GM12878 (cell line): ENCODE measurements around the gene LRRC47. TPM values are rescaled to one million over a fixed set of nuclear protein-coding genes. Genes with fewer than 3 reads are reported as not detected.

Source experiments
- ATAC-seq: fragments of 200-7000 bp; cut with Tn5 transposase; 3 replicates; pipeline ENCODE4 v1.9.1; 2020; ENCODE audit warnings: mild to moderate bottlenecking, moderate library complexity
- BruUV-seq: library from RNA; stranded (reverse); fragments of 400-500 nt; replicated peaks from 2 replicates; lab custom pipeline; 2021; lab: Mats Ljungman, UMichigan
- CTCF ChIA-PET: fragments of 300-600 bp; sonication (Branson Sonifier 250); formaldehyde crosslinking; extraction: SDS; loops from one replicate; lab custom pipeline; 2021; ENCODE audit warnings: inconsistent platforms; lab: Yijun Ruan, JAX
- POLR2A ChIA-PET: fragments of 350-600 bp; formaldehyde crosslinking; extraction: SDS; loops from one replicate; lab custom pipeline; 2021; ENCODE audit warnings: inconsistent platforms; lab: Charles Lee
- RAD21 ChIA-PET: fragments of 300-600 bp; sonication (Branson Sonifier 250); formaldehyde crosslinking; loops from one replicate; lab custom pipeline; 2023; ENCODE audit warnings: antibody characterized with exemption; ENCODE audit not compliant: unreplicated experiment; lab: Charles Lee
- SMC1A ChIA-PET: fragments of 300-600 bp; sonication (Branson Sonifier 250); formaldehyde crosslinking; loops from one replicate; lab custom pipeline; 2023; ENCODE audit not compliant: unreplicated experiment, uncharacterized antibody; lab: Charles Lee
- DNase-seq: peaks from one replicate; pipeline ENCODE4 v3.0.0-alpha.2; 2011; ENCODE audit warnings: low read depth, low spot score
- FAIRE-seq: peaks from 3 replicates; lab custom pipeline; 2011; peaks lifted over from hg19 to GRCh38; lab: Jason Lieb, UNC
- H2AFZ ChIP-seq: 2 replicates; pipeline ENCODE4 v1.6.0; 2011; ENCODE audit warnings: low read depth, low read length, control low read depth; ENCODE audit not compliant: control insufficient read depth
- H3K27ac ChIP-seq: 2 replicates; pipeline ENCODE4 v1.5.1; 2011; ENCODE audit warnings: control low read depth; ENCODE audit not compliant: control insufficient read depth, insufficient read depth
- H3K27me3 ChIP-seq, 2 experiments: replicated peaks in 1 of 2; 2 replicates each; pipeline versions ENCODE4 v1.6.0 to v1.6.1; 2011; ENCODE audit warnings: low read length in 1 of 2; ENCODE audit not compliant: control insufficient read depth in 2 of 2, insufficient read depth in 2 of 2
- H3K36me3 ChIP-seq, 2 experiments: 2 replicates each; pipeline ENCODE4 v1.5.1; 2011; ENCODE audit warnings: low read length in 1 of 2; ENCODE audit not compliant: control insufficient read depth in 2 of 2, insufficient read depth in 2 of 2
- H3K4me1 ChIP-seq: 2 replicates; pipeline ENCODE4 v1.6.1; 2011; ENCODE audit warnings: mild to moderate bottlenecking, low read length, moderate library complexity, mixed read lengths; ENCODE audit not compliant: control insufficient read depth, insufficient read depth
- H3K4me2 ChIP-seq: 2 replicates; pipeline ENCODE4 v1.6.0; 2011; ENCODE audit warnings: control low read depth; ENCODE audit not compliant: control insufficient read depth, insufficient read depth
- H3K4me3 ChIP-seq: fragments of 200-600 bp; sonication (generic); 2 replicates; pipeline ENCODE4 v1.5.1; 2016
- H3K79me2 ChIP-seq: 2 replicates; pipeline ENCODE4 v1.6.0; 2011; ENCODE audit warnings: low read length; ENCODE audit not compliant: control insufficient read depth, insufficient read depth
- H3K9ac ChIP-seq: 2 replicates; pipeline ENCODE4 v1.8.0; 2011; ENCODE audit warnings: low read length, control low read depth, mixed read lengths; ENCODE audit not compliant: control insufficient read depth, insufficient read depth
- H3K9me3 ChIP-seq: replicated peaks from 3 replicates; pipeline ENCODE4 v1.5.1; 2011; ENCODE audit warnings: mild to moderate bottlenecking, low read length; ENCODE audit not compliant: control insufficient read depth, insufficient read depth
- H4K20me1 ChIP-seq: 2 replicates; pipeline ENCODE4 v1.6.0; 2011; ENCODE audit not compliant: control insufficient read depth, insufficient read depth
- ATF7 ChIP-seq: fragments of 450-650 bp; IDR thresholded peaks from 2 replicates; pipeline ENCODE4 v1.6.1; 2016; ENCODE audit warnings: low read depth, mild to moderate bottlenecking
- CHD4 ChIP-seq: fragments of 200-600 bp; sonication (generic); IDR thresholded peaks from 2 replicates; pipeline ENCODE4 v1.6.1; 2016; ENCODE audit warnings: mild to moderate bottlenecking
- EP300 ChIP-seq, 2 experiments: fragments of 150-350 bp in 1 of 2; IDR thresholded peaks; 2 replicates each; pipeline ENCODE4 v1.6.1; 2011 to 2012; ENCODE audit warnings: low read depth in 2 of 2, low read length in 2 of 2, borderline replicate concordance in 1 of 2, improper control_type of control experiment in 1 of 2, inconsistent platforms in 1 of 2; ENCODE audit not compliant: control insufficient read depth in 1 of 2
- HDAC2 ChIP-seq: fragments of 200-600 bp; sonication (generic); IDR thresholded peaks from 2 replicates; pipeline ENCODE4 v1.6.1; 2017
- JUNB ChIP-seq: IDR thresholded peaks from 2 replicates; pipeline ENCODE4 v1.6.1; 2016; ENCODE audit warnings: antibody characterized with exemption, mild to moderate bottlenecking
- KAT2A ChIP-seq: conservative IDR thresholded peaks from 2 replicates; pipeline ENCODE4 v1.6.1; 2011; ENCODE audit warnings: low read depth, low read length; ENCODE audit not compliant: control insufficient read depth
- PAX5 ChIP-seq: IDR thresholded peaks from 2 replicates; pipeline ENCODE4 v1.6.1; 2011; ENCODE audit warnings: low read depth, low read length, borderline replicate concordance
- SIX5 ChIP-seq: IDR thresholded peaks from 2 replicates; pipeline ENCODE4 v1.6.1; 2011; ENCODE audit warnings: mild to moderate bottlenecking, low read depth, low read length, moderate library complexity; ENCODE audit not compliant: severe bottlenecking
- TAF1 ChIP-seq: IDR thresholded peaks from 2 replicates; pipeline ENCODE4 v1.6.1; 2011; ENCODE audit warnings: mild to moderate bottlenecking, low read depth, low read length, borderline replicate concordance
- YBX1 ChIP-seq: fragments of 450-650 bp; IDR thresholded peaks from 2 replicates; pipeline ENCODE4 v1.6.1; 2016; ENCODE audit warnings: antibody characterized with exemption
- WGBS: methylation state at CpG from one replicate; pipeline ENCODE4 v1.1.6; 2016; ENCODE audit warnings: low lambda C conversion rate; ENCODE audit not compliant: insufficient replicate concordance, insufficient coverage; ENCODE audit errors: missing lambda C conversion rate; 5-methylcytosine and 5-hydroxymethylcytosine counted together
- in situ Hi-C: fragments of 300-500 bp; cut with MboI; formaldehyde crosslinking; loops from 9 replicates; pipeline ENCODE4 v1.14.3; 2018; ENCODE audit warnings: mixed read lengths
- intact Hi-C: fragments of 100-400 bp; cut with micrococcal nuclease; formaldehyde crosslinking; loops from one replicate; pipeline ENCODE4 v1.14.2; 2022; ENCODE audit not compliant: unreplicated experiment
- polyA plus RNA-seq, 11 experiments: library from polyadenylated mRNA; depleted of rRNA in 4 of 11; unstranded in 6 of 11; stranded (reverse) in 5 of 11; fragments of >200 nt; fragmentation: Nextera tagmentation in 4 of 11; fragmentation: Illumina TruSeq in 1 of 11; extraction: Ambion mirVana in 4 of 11; extraction: Trizol in 1 of 11; gene quantifications; 1 replicate in 1 of 11; 2 replicates in 10 of 11; pipeline versions ENCODE4 v1.2.1 to v1.2.3, GENCODE V29; 2011 to 2016; ENCODE audit warnings: inconsistent platforms in 2 of 11, missing spikeins in 2 of 11, low read depth in 1 of 11
- total RNA-seq, 4 experiments: library from RNA; depleted of rRNA in 3 of 4; stranded (reverse); fragments of >200 nt in 3 of 4; fragmentation: Illumina TruSeq in 1 of 4; extraction: Trizol in 1 of 4; gene quantifications; 2 replicates each; pipeline versions ENCODE4 v1.2.1 to v1.2.3, GENCODE V29; 2013 to 2021
- TF ChIP-seq, protein P1 (sequence below): fragments of 450-650 bp; IDR thresholded peaks from 2 replicates; pipeline ENCODE4 v1.6.1; 2017; ENCODE audit warnings: low read depth, mild to moderate bottlenecking, moderate library complexity
- TF ChIP-seq, protein P2 (sequence below): fragments of 450-650 bp; IDR thresholded peaks from 2 replicates; pipeline ENCODE4 v1.6.1; 2017; ENCODE audit warnings: borderline replicate concordance
- TF ChIP-seq, protein P3 (sequence below): fragments of 450-650 bp; IDR thresholded peaks from 2 replicates; pipeline ENCODE4 v1.6.1; 2017; ENCODE audit warnings: mild to moderate bottlenecking, moderate library complexity
- TF ChIP-seq, protein P4 (sequence below): fragments of 450-650 bp; conservative IDR thresholded peaks from 2 replicates; pipeline ENCODE4 v1.6.1; 2017; ENCODE audit warnings: mild to moderate bottlenecking, moderate library complexity

The LRRC47 gene
- total and polyA plus RNA-seq, 10 of the 15 experiments (the other 5 are each of a cell fraction or from before 2014, with no cell fraction given), result 2.5 to 34.6 (median 18.2) TPM

DNA sequence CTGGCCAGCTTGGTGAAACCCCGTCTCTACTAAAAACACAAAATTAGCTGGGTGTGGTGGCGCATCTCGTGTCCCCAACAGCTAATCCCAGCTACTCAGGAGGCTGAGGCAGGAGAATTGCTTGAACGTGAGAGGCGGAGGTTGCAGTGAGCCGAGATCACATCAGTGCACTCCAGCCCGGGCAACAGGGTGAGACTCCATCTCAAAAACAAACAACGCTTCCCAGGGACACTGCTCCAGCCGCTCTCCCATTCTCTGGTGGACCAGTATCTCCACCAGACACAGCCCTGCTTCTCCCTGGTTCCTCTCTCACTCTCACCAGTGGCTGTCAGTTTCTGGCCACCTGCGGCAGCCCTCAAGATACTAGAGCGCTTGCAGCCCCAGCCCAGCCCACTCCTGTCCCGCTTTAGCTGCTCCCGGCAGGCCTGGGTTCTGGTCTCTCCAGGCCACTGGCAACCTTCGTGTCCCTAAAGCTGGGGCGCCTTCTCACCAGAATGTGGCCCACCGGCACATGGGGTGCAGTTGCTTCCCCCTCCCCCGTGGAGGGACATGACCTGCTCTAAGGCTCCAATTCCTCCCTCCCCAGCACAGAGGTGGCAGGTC, 20.9 kb upstream of the LRRC47 start:
- Histone ChIP-seq H3K36me3 (no peaks in the 10 kb centered on the region; a peak in 3 of 4 replicates), H3K4me2 (no peak overlapping the region), H3K4me1 (no peaks in the 10 kb centered on the region), H3K9me3 (no peaks in the 10 kb centered on the region), H3K9ac (no peak overlapping the region), H3K27me3 (no peaks in the 10 kb centered on the region), H3K4me3 (no peak overlapping the region), H3K27ac (no peak overlapping the region), H4K20me1 (no peaks in the 10 kb centered on the region), H3K79me2 (no peaks in the 10 kb centered on the region), H2AFZ (no peak overlapping the region)
- intact Hi-C loops, result no loop called here
- POLR2A ChIA-PET, result no interaction called here
- SMC1A ChIA-PET, result no interaction called here
- ATAC-seq, result no peak
- DNase-seq, result no peak
- CTCF ChIA-PET, result no interaction called here
- FAIRE-seq, result no peak
- 92% methylated on average over 16 of the region's 17 CpGs for WGBS
- RAD21 ChIA-PET, result no interaction called here
- in situ Hi-C loops, result no loop called here
- BruUV-seq, result no TSS peak
- no peak for TF ChIP-seq SIX5
- no peak for TF ChIP-seq EP300 (IDR thresholded peaks at IDR 0.05; ENCODE audit: borderline replicate concordance in 1 of 2, control insufficient read depth in 1 of 2, low read depth in 2 of 2, low read length in 2 of 2)
- TF ChIP-seq CHD4, result no peak
- no peak for TF ChIP-seq PAX5
- TF ChIP-seq, protein P1, sequence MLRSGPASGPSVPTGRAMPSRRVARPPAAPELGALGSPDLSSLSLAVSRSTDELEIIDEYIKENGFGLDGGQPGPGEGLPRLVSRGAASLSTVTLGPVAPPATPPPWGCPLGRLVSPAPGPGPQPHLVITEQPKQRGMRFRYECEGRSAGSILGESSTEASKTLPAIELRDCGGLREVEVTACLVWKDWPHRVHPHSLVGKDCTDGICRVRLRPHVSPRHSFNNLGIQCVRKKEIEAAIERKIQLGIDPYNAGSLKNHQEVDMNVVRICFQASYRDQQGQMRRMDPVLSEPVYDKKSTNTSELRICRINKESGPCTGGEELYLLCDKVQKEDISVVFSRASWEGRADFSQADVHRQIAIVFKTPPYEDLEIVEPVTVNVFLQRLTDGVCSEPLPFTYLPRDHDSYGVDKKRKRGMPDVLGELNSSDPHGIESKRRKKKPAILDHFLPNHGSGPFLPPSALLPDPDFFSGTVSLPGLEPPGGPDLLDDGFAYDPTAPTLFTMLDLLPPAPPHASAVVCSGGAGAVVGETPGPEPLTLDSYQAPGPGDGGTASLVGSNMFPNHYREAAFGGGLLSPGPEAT, result no peak
- TF ChIP-seq YBX1, result no peak
- TF ChIP-seq TAF1, result no peak
- TF ChIP-seq, protein P2, sequence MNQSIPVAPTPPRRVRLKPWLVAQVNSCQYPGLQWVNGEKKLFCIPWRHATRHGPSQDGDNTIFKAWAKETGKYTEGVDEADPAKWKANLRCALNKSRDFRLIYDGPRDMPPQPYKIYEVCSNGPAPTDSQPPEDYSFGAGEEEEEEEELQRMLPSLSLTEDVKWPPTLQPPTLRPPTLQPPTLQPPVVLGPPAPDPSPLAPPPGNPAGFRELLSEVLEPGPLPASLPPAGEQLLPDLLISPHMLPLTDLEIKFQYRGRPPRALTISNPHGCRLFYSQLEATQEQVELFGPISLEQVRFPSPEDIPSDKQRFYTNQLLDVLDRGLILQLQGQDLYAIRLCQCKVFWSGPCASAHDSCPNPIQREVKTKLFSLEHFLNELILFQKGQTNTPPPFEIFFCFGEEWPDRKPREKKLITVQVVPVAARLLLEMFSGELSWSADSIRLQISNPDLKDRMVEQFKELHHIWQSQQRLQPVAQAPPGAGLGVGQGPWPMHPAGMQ, result no peak
- TF ChIP-seq ATF7, result no peak
- TF ChIP-seq, protein P3, sequence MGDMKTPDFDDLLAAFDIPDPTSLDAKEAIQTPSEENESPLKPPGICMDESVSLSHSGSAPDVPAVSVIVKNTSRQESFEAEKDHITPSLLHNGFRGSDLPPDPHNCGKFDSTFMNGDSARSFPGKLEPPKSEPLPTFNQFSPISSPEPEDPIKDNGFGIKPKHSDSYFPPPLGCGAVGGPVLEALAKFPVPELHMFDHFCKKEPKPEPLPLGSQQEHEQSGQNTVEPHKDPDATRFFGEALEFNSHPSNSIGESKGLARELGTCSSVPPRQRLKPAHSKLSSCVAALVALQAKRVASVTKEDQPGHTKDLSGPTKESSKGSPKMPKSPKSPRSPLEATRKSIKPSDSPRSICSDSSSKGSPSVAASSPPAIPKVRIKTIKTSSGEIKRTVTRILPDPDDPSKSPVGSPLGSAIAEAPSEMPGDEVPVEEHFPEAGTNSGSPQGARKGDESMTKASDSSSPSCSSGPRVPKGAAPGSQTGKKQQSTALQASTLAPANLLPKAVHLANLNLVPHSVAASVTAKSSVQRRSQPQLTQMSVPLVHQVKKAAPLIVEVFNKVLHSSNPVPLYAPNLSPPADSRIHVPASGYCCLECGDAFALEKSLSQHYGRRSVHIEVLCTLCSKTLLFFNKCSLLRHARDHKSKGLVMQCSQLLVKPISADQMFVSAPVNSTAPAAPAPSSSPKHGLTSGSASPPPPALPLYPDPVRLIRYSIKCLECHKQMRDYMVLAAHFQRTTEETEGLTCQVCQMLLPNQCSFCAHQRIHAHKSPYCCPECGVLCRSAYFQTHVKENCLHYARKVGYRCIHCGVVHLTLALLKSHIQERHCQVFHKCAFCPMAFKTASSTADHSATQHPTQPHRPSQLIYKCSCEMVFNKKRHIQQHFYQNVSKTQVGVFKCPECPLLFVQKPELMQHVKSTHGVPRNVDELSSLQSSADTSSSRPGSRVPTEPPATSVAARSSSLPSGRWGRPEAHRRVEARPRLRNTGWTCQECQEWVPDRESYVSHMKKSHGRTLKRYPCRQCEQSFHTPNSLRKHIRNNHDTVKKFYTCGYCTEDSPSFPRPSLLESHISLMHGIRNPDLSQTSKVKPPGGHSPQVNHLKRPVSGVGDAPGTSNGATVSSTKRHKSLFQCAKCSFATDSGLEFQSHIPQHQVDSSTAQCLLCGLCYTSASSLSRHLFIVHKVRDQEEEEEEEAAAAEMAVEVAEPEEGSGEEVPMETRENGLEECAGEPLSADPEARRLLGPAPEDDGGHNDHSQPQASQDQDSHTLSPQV, result no peak
- TF ChIP-seq KAT2A, result no peak
- no peak for TF ChIP-seq HDAC2
- no peak for TF ChIP-seq JUNB
- TF ChIP-seq, protein P4, sequence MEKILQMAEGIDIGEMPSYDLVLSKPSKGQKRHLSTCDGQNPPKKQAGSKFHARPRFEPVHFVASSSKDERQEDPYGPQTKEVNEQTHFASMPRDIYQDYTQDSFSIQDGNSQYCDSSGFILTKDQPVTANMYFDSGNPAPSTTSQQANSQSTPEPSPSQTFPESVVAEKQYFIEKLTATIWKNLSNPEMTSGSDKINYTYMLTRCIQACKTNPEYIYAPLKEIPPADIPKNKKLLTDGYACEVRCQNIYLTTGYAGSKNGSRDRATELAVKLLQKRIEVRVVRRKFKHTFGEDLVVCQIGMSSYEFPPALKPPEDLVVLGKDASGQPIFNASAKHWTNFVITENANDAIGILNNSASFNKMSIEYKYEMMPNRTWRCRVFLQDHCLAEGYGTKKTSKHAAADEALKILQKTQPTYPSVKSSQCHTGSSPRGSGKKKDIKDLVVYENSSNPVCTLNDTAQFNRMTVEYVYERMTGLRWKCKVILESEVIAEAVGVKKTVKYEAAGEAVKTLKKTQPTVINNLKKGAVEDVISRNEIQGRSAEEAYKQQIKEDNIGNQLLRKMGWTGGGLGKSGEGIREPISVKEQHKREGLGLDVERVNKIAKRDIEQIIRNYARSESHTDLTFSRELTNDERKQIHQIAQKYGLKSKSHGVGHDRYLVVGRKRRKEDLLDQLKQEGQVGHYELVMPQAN, result no peak
